H1 (cell line): ENCODE data around the gene IFNL3. TPM values are rescaled to one million over a fixed set of nuclear protein-coding genes. Genes with fewer than 3 reads are reported as not detected.

Experiments
- CTCF ChIA-PET: fragments of 300-600 bp; sonication (Branson Sonifier 250); formaldehyde crosslinking; loops from one replicate; lab custom pipeline; 2021; ENCODE audit not compliant: partially characterized antibody; lab: Charles Lee
- POLR2A ChIA-PET: fragments of 300-600 bp; sonication (Branson Sonifier 250); formaldehyde crosslinking; loops from one replicate; lab custom pipeline; 2021; ENCODE audit warnings: inconsistent platforms; ENCODE audit not compliant: partially characterized antibody; lab: Charles Lee
- DNase-seq, 2 experiments: peaks; one replicate each; pipeline versions ENCODE4 v3.0.0 to v3.0.0-alpha.2; 2010 to 2022; ENCODE audit warnings: low spot score in 2 of 2, low read depth in 1 of 2, mixed read lengths in 1 of 2
- FAIRE-seq: peaks from 2 replicates; lab custom pipeline; 2011; peaks lifted over from hg19 to GRCh38; lab: Jason Lieb, UNC
- H2AFZ ChIP-seq: 2 replicates; pipeline ENCODE4 v1.8.1; 2012; ENCODE audit warnings: low read length, inconsistent platforms
- H2AK5ac ChIP-seq: 2 replicates; pipeline ENCODE4 v1.6.1; 2013; ENCODE audit warnings: low read depth, low read length
- H2BK120ac ChIP-seq: replicated peaks from 2 replicates; pipeline ENCODE3; 2013; ENCODE audit warnings: low read depth, low read length, inconsistent platforms
- H2BK12ac ChIP-seq: 2 replicates; pipeline ENCODE4 v1.6.1; 2013; ENCODE audit warnings: low read depth, low read length
- H2BK15ac ChIP-seq: 2 replicates; pipeline ENCODE4 v1.6.1; 2013; ENCODE audit warnings: low read length
- H2BK20ac ChIP-seq: 2 replicates; pipeline ENCODE4 v1.6.1; 2013; ENCODE audit warnings: low read length
- H2BK5ac ChIP-seq: 2 replicates; pipeline ENCODE4 v1.6.1; 2013; ENCODE audit warnings: low read depth, low read length
- H3K14ac ChIP-seq: 2 replicates; pipeline ENCODE4 v1.6.1; 2013; ENCODE audit warnings: inconsistent platforms; ENCODE audit not compliant: insufficient read length
- H3K18ac ChIP-seq: 2 replicates; pipeline ENCODE4 v1.6.1; 2013; ENCODE audit warnings: low read length; ENCODE audit errors: extremely low read depth
- H3K23ac ChIP-seq: 2 replicates; pipeline ENCODE4 v1.6.1; 2013; ENCODE audit warnings: inconsistent platforms; ENCODE audit not compliant: insufficient read length
- H3K23me2 ChIP-seq: 2 replicates; pipeline ENCODE4 v1.6.1; 2013; ENCODE audit warnings: low read depth, low read length
- H3K27ac ChIP-seq: 2 replicates; pipeline ENCODE4 v1.6.1; 2011; ENCODE audit warnings: low read depth, low read length, inconsistent platforms
- H3K27me3 ChIP-seq, 4 experiments: replicated peaks in 1 of 4; 1 replicate in 1 of 4; 2 replicates in 3 of 4; pipeline versions ENCODE4 v1.6.1 to v1.8.1; 2011 to 2013; ENCODE audit warnings: low read length in 3 of 4, mild to moderate bottlenecking in 3 of 4, inconsistent platforms in 2 of 4, mixed read lengths in 2 of 4, moderate library complexity in 1 of 4; ENCODE audit not compliant: control insufficient read depth in 3 of 4, insufficient read depth in 3 of 4; ENCODE audit errors: extremely low read depth in 1 of 4
- H3K36me3 ChIP-seq, 4 experiments: 2 replicates each; pipeline versions ENCODE4 v1.6.1 to v1.8.1; 2011 to 2013; ENCODE audit warnings: mild to moderate bottlenecking in 4 of 4, low read length in 3 of 4, moderate library complexity in 2 of 4, control low read depth in 1 of 4, inconsistent platforms in 1 of 4; ENCODE audit not compliant: insufficient read depth in 4 of 4, control insufficient read depth in 2 of 4
- H3K4ac ChIP-seq: replicated peaks from 2 replicates; pipeline ENCODE3; 2013; ENCODE audit warnings: low read length, low read depth, mixed read lengths, inconsistent platforms; ENCODE audit not compliant: insufficient read length
- H3K4me1 ChIP-seq, 4 experiments: replicated peaks in 1 of 4; 1 replicate in 1 of 4; 2 replicates in 3 of 4; pipeline versions ENCODE4 v1.6.1 to v1.8.1; 2011 to 2013; ENCODE audit warnings: low read length in 3 of 4, inconsistent platforms in 2 of 4, mixed read lengths in 1 of 4; ENCODE audit not compliant: insufficient read depth in 4 of 4, control insufficient read depth in 3 of 4
- H3K4me2 ChIP-seq, 2 experiments: 2 replicates each; pipeline versions ENCODE4 v1.6.1 to v1.8.1; 2011 to 2013; ENCODE audit warnings: low read depth in 2 of 2, low read length in 2 of 2, control low read depth in 1 of 2, inconsistent platforms in 1 of 2, mild to moderate bottlenecking in 1 of 2; ENCODE audit not compliant: insufficient read depth in 1 of 2
- H3K4me3 ChIP-seq, 4 experiments: fragments of 200-600, 300-600 bp in 1 of 4; sonication (generic), shearing (Covaris generic), sonication (Bioruptor Twin) in 1 of 4; 2 replicates each; pipeline versions ENCODE4 v1.5.1 to v1.8.1; 2011 to 2016; ENCODE audit warnings: low read length in 4 of 4, low read depth in 3 of 4, control low read depth in 2 of 4, inconsistent platforms in 2 of 4, mild to moderate bottlenecking in 2 of 4, mixed read lengths in 1 of 4, moderate library complexity in 1 of 4; ENCODE audit not compliant: insufficient read depth in 2 of 4; ENCODE audit errors: extremely low read depth in 1 of 4
- H3K56ac ChIP-seq: replicated peaks from 2 replicates; pipeline ENCODE3; 2013; ENCODE audit warnings: low read depth, mild to moderate bottlenecking, mixed read lengths, low read length, inconsistent platforms; ENCODE audit not compliant: insufficient read length
- H3K79me1 ChIP-seq: 2 replicates; pipeline ENCODE4 v1.6.1; 2013; ENCODE audit warnings: low read depth, low read length, control low read depth
- H3K79me2 ChIP-seq, 2 experiments: 2 replicates each; pipeline versions ENCODE4 v1.6.1 to v1.8.1; 2012 to 2013; ENCODE audit warnings: low read length in 2 of 2, mild to moderate bottlenecking in 2 of 2, inconsistent platforms in 1 of 2; ENCODE audit not compliant: insufficient read depth in 2 of 2, control insufficient read depth in 1 of 2
- H3K9ac ChIP-seq, 4 experiments: replicated peaks in 1 of 4; 1 replicate in 1 of 4; 2 replicates in 3 of 4; pipeline versions ENCODE4 v1.6.1 to v1.8.1; 2011 to 2013; ENCODE audit warnings: low read depth in 3 of 4, low read length in 3 of 4, control low read depth in 2 of 4, mild to moderate bottlenecking in 2 of 4, moderate library complexity in 2 of 4, inconsistent platforms in 1 of 4; ENCODE audit errors: extremely low read depth in 1 of 4
- H3K9me3 ChIP-seq, 2 experiments: 2 replicates each; pipeline versions ENCODE4 v1.6.1 to v1.8.1; 2012 to 2013; ENCODE audit warnings: mild to moderate bottlenecking in 2 of 2, moderate library complexity in 2 of 2, control low read depth in 1 of 2, inconsistent platforms in 1 of 2, low read depth in 1 of 2, low read length in 1 of 2, mixed read lengths in 1 of 2; ENCODE audit not compliant: insufficient read depth in 2 of 2
- H4K20me1 ChIP-seq, 2 experiments: replicated peaks in 1 of 2; 2 replicates each; pipeline versions ENCODE3 to v1.8.1; 2011 to 2013; ENCODE audit warnings: inconsistent platforms in 2 of 2, low read length in 2 of 2, mild to moderate bottlenecking in 1 of 2; ENCODE audit not compliant: insufficient read depth in 2 of 2, control insufficient read depth in 1 of 2
- H4K5ac ChIP-seq: 2 replicates; pipeline ENCODE4 v1.6.1; 2013; ENCODE audit warnings: low read length, low read depth, mixed read lengths, inconsistent platforms; ENCODE audit not compliant: insufficient read length
- H4K8ac ChIP-seq: 2 replicates; pipeline ENCODE4 v1.8.0; 2013; ENCODE audit warnings: mild to moderate bottlenecking, moderate library complexity, low read length, inconsistent platforms; ENCODE audit not compliant: insufficient read depth; ENCODE audit errors: extremely low read depth
- H4K91ac ChIP-seq: replicated peaks from 2 replicates; pipeline ENCODE3; 2013; ENCODE audit warnings: low read length, mixed read lengths, inconsistent platforms; ENCODE audit not compliant: insufficient read length
- CBX5 ChIP-seq: fragments of 300-800, 300-1000 bp; sonication (generic); IDR thresholded peaks from 2 replicates; pipeline ENCODE4 v1.7.1; 2016; ENCODE audit warnings: antibody characterized with exemption, low read length, low read depth
- CBX8 ChIP-seq: fragments of 300-800, 300-1000 bp; sonication (generic); IDR thresholded peaks from 2 replicates; pipeline ENCODE4 v1.7.1; 2016; ENCODE audit warnings: low read depth, low read length, borderline replicate concordance
- CEBPB ChIP-seq: IDR thresholded peaks from 2 replicates; pipeline ENCODE4 v1.6.1; 2012; ENCODE audit warnings: low read depth, low read length
- E2F6 ChIP-seq: IDR thresholded peaks from 2 replicates; pipeline ENCODE4 v1.6.1; 2012; ENCODE audit warnings: inconsistent platforms
- EZH2 ChIP-seq: fragments of 200-600 bp; sonication (generic); IDR thresholded peaks from 2 replicates; pipeline ENCODE4 v1.7.1; 2012; ENCODE audit warnings: low read depth, mild to moderate bottlenecking, moderate library complexity, low read length, inconsistent platforms; ENCODE audit not compliant: severe bottlenecking
- HDAC6 ChIP-seq: IDR thresholded peaks from one replicate; pipeline ENCODE4 v1.7.1; 2012; ENCODE audit warnings: low read depth, mild to moderate bottlenecking, inconsistent platforms, low read length, moderate library complexity
- RBBP5 ChIP-seq: IDR thresholded peaks from 2 replicates; pipeline ENCODE4 v1.7.1; 2012; ENCODE audit warnings: low read depth, mild to moderate bottlenecking, inconsistent platforms, low read length, moderate library complexity, borderline replicate concordance
- SP1 ChIP-seq: IDR thresholded peaks from 2 replicates; pipeline ENCODE4 v1.6.1; 2011; ENCODE audit warnings: low read depth, low read length
- SP2 ChIP-seq: IDR thresholded peaks from 2 replicates; pipeline ENCODE4 v1.6.1; 2012; ENCODE audit warnings: mild to moderate bottlenecking, low read length, inconsistent platforms
- TAF1 ChIP-seq: IDR thresholded peaks from 2 replicates; pipeline ENCODE4 v1.6.1; 2011; ENCODE audit warnings: mild to moderate bottlenecking, low read depth, low read length
- YY1 ChIP-seq: IDR thresholded peaks from 2 replicates; pipeline ENCODE4 v1.6.1; 2011; ENCODE audit warnings: low read depth, mild to moderate bottlenecking, low read length
- WGBS, 2 experiments: shearing (Covaris generic) in 1 of 2; methylation state at CpG; one replicate each; pipeline versions ENCODE4 v1.1.6 to v1.1.7; 2013 to 2015; ENCODE audit warnings: low lambda C conversion rate in 2 of 2, mixed read lengths in 2 of 2, inconsistent platforms in 1 of 2, low coverage in 1 of 2, missing lambda C conversion rate in 1 of 2; ENCODE audit not compliant: insufficient replicate concordance in 2 of 2, insufficient coverage in 1 of 2, insufficient read length in 1 of 2; ENCODE audit errors: extremely low coverage in 1 of 2, missing lambda C conversion rate in 1 of 2; 5-methylcytosine and 5-hydroxymethylcytosine counted together
- polyA plus RNA-seq, 7 experiments: library from polyadenylated mRNA; depleted of rRNA in 3 of 7; stranded (reverse) in 5 of 7; unstranded in 2 of 7; fragments of >200 nt in 5 of 7; fragments of 200-250 nt in 2 of 7; gene quantifications; 1 replicate in 5 of 7; 2 replicates in 1 of 7; 4 replicates in 1 of 7; pipeline versions ENCODE4 v1.2.1 to v1.2.3, GENCODE V29; 2011 to 2013; ENCODE audit warnings: missing spikeins in 2 of 7, mixed read lengths in 2 of 7
- total RNA-seq: library from RNA; stranded (reverse); fragmentation: NEBNext Ultra II Directional; extraction: Animal tissue kit (Norgen Biotek cat#: 25700); gene quantifications from 2 replicates; pipeline ENCODE4 v1.2.1, GENCODE V29; 2021
- TF ChIP-seq, protein P1 (sequence below): IDR thresholded peaks from 2 replicates; pipeline ENCODE4 v1.6.1; 2011; ENCODE audit warnings: low read depth, mild to moderate bottlenecking, low read length; ENCODE audit not compliant: insufficient read depth

The IFNL3 gene
- total and polyA plus RNA-seq, 2 of the 8 experiments (the other 6 are each of a cell fraction or from before 2014, with no cell fraction given), result 0.11 TPM; not detected in 1

DNA sequence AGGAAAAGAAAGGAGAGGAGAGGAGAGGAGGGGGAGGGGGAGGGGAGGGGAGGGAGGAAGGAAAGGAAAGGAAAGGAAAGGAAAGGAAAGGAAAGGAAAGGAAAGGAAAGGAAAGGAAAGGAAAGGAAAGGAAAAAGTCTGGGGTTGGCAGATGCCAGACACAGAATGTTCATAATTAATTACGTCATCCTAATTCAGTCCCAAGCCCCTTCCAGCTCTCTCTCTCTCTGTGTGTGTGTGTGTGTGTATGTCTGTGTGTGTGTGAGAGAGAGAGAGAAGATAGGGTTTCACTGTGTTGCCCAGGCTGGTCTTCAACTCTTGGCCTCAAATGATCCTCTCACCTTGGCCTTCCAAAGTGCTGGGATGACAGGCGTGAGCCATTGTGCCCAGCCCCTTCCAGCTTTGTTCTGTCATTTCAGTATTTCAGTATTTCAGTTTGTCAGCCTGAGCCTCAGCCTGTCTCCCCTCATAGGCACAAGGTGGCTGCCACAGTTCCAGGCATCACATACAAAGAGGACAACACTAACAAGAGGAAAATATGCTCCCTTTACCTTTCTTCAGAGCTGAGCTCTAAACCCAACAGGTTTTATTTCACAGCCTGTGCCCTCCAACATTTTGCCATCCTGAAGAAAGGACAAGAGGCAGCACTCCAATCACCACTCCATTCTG, 14.6 kb downstream of the IFNL3 start:
- CTCF ChIA-PET, result interaction anchor here (0.6 to 1.7 kb wide), 2 partner anchors 97 to 501 kb away, joined by 3 to 5 read pairs; no protein-coding TSS in a partner anchor
- FAIRE-seq, result no peak
- 71% methylated on average over 2 of the region's 2 CpGs; no CpG with 5 or more reads in 1 of the 2 experiments for WGBS, 2 experiments
- TF ChIP-seq E2F6 (no peak), SP2 (no peak), CBX8 (no peak), YY1 (no peak), EZH2 (no peak), CEBPB (no peak), TAF1 (no peak), RBBP5 (no peak), CBX5 (no peak), HDAC6 (no peak), SP1 (no peak)
- TF ChIP-seq, protein P1, sequence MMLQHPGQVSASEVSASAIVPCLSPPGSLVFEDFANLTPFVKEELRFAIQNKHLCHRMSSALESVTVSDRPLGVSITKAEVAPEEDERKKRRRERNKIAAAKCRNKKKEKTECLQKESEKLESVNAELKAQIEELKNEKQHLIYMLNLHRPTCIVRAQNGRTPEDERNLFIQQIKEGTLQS, result no peak

More for the DNA sequence above, 14.6 kb downstream of the IFNL3 start:
- Histone ChIP-seq H3K27ac (no peak overlapping the region), H4K5ac (no peak overlapping the region), H3K9me3 (no peaks in the 10 kb centered on the region), H3K14ac (no peak overlapping the region), H3K9ac (no peak overlapping the region), H4K91ac (no peak overlapping the region), H2BK20ac (no peak overlapping the region), H3K4ac (no peak overlapping the region), H2AFZ (no peak overlapping the region), H3K79me2 (no peaks in the 10 kb centered on the region), H3K56ac (no peak overlapping the region), H3K36me3 (no peaks in the 10 kb centered on the region), H3K23ac (no peak overlapping the region), H2BK5ac (no peak overlapping the region), H2BK15ac (no peak overlapping the region), H3K27me3 (0 out of 7 replicates have a peak, but pooled peaks cover 0 to 3% (median 0%) of the 10 kb centered on the region in 4 experiments), H3K4me1 (no peaks in the 10 kb centered on the region), H2BK12ac (no peak overlapping the region), H3K23me2 (no peaks in the 10 kb centered on the region; the same call in 1 of the 2 replicates), H2BK120ac (no peak overlapping the region), H3K79me1 (no peaks in the 10 kb centered on the region), H4K8ac (no peak overlapping the region), H3K18ac (no peak overlapping the region), H3K4me2 (no peak overlapping the region), H3K4me3 (no peak overlapping the region), H4K20me1 (peaks cover 0 to 1% of the 10 kb centered on the region in 2 experiments), H2AK5ac (no peak overlapping the region)
- no peak for DNase-seq
- POLR2A ChIA-PET, result no interaction called here
